NB4 (cell line): ENCODE results near the gene GXYLT1.

Experiments
- CTCF ChIP-seq: IDR thresholded peaks from one replicate; pipeline ENCODE4 v1.5.1; 2012; ENCODE audit warnings: low read depth, low read length
- MAX ChIP-seq: IDR thresholded peaks from 2 replicates; pipeline ENCODE4 v1.6.1; 2011; ENCODE audit warnings: low read depth, low read length
- POLR2A ChIP-seq: IDR thresholded peaks from 2 replicates; pipeline ENCODE4 v1.6.1; 2011; ENCODE audit warnings: mild to moderate bottlenecking; ENCODE audit not compliant: insufficient read length; ENCODE audit errors: extremely low read depth

- TF ChIP-seq POLR2A (no peak), CTCF (no peak), MAX (no peak)
Measured at GRCh38 chr12:42103155-42103554, 41.5 kb downstream of the GXYLT1 start.
